Right atrium auricular region (tissue), 2 donors: ENCODE measurements around the gene TMEM39B. TPM values are rescaled to one million over a fixed set of nuclear protein-coding genes. Genes with fewer than 3 reads are reported as not detected.

ENCODE experiments used
- DNase-seq: peaks from one replicate; pipeline ENCODE4 v3.0.0-alpha.2; 2019; ENCODE audit warnings: low spot score
- H3K27ac ChIP-seq, 2 donors: fragments of 200-600 bp; sonication (generic); 1 replicate in 1 of 2; 2 replicates in 1 of 2; pipeline ENCODE4 v1.5.1; 2016 to 2019
- H3K27me3 ChIP-seq, 2 donors: fragments of 200-600 bp; sonication (generic); one replicate each; pipeline versions ENCODE4 v1.5.1 to v1.6.0; 2017 to 2019
- H3K36me3 ChIP-seq: fragments of 200-600 bp; sonication (generic); one replicate; pipeline ENCODE4 v1.5.1; 2016
- H3K4me1 ChIP-seq, 2 donors: fragments of 200-600 bp; sonication (generic); one replicate each; pipeline versions ENCODE4 v1.5.1 to v1.6.0; 2017 to 2019
- H3K4me3 ChIP-seq, 2 donors: fragments of 200-600 bp; sonication (generic); 1 replicate in 1 of 2; 2 replicates in 1 of 2; pipeline ENCODE4 v1.5.1; 2017 to 2019; ENCODE audit warnings: mild to moderate bottlenecking in 1 of 2, moderate library complexity in 1 of 2
- H3K9me3 ChIP-seq, 2 donors: fragments of 200-600 bp; sonication (generic); one replicate each; pipeline ENCODE4 v1.5.1; 2019
- CTCF ChIP-seq, 2 donors: fragments of 200-600 bp; sonication (generic); IDR thresholded peaks; one replicate each; pipeline ENCODE4 v1.5.1; 2019; ENCODE audit warnings: antibody characterized with exemption in 2 of 2
- total RNA-seq, 2 donors: library from RNA; depleted of rRNA; stranded (reverse); fragments of >200 nt; gene quantifications; one replicate each; pipeline ENCODE4 v1.1.0, GENCODE V29; 2016

TMEM39B gene
- total RNA-seq, 2 donors from 2014 or later, result 3.2 to 5.0 TPM

GRCh38 chr1:32100807-32101708 is 28.3 kb downstream of the TMEM39B start:
- no peak for TF ChIP-seq CTCF (IDR thresholded peaks at IDR 0.05)
- peaks cover 14% of the 10 kb centered on the region for H3K36me3 ChIP-seq
- H3K9me3 ChIP-seq, result no peaks in the 10 kb centered on the region
- no peaks in the 10 kb centered on the region for H3K4me1 ChIP-seq
- no peak overlapping the region for H3K4me3 ChIP-seq
- no peak overlapping the region for H3K27ac ChIP-seq
- DNase-seq, result no peak
- H3K27me3 ChIP-seq, result no peaks in the 10 kb centered on the region

- peaks cover 0 to 5% of the 10 kb centered on the region in 2 donors for H3K4me1 ChIP-seq
- no peaks in the 10 kb centered on the region for H3K9me3 ChIP-seq
- H3K27ac ChIP-seq, result no peak overlapping the region
- no peak for DNase-seq
- no peak overlapping the region for H3K4me3 ChIP-seq
- H3K27me3 ChIP-seq, result no peaks in the 10 kb centered on the region
- H3K36me3 ChIP-seq, result no peaks in the 10 kb centered on the region
- TF ChIP-seq CTCF (IDR thresholded peaks at IDR 0.05), result no peak
Observed at GRCh38 chr1:32104127-32104526, 31.4 kb downstream of the TMEM39B start.

GRCh38 chr1:32105338-32105737 is 32.6 kb downstream of the TMEM39B start:
- no peak overlapping the region for H3K4me3 ChIP-seq
- no peaks in the 10 kb centered on the region for H3K9me3 ChIP-seq
- H3K27ac ChIP-seq, result no peak overlapping the region
- H3K36me3 ChIP-seq, result no peaks in the 10 kb centered on the region
- no peak for TF ChIP-seq CTCF (IDR thresholded peaks at IDR 0.05)
- no peaks in the 10 kb centered on the region for H3K27me3 ChIP-seq
- no peak for DNase-seq
- H3K4me1 ChIP-seq, result peaks cover 0 to 17% of the 10 kb centered on the region in 2 donors

- no peak for TF ChIP-seq CTCF (IDR thresholded peaks at IDR 0.05)
- Histone ChIP-seq H3K27me3 (no peaks in the 10 kb centered on the region), H3K4me1 (peaks cover 0 to 32% of the 10 kb centered on the region in 2 donors), H3K27ac (no peak overlapping the region), H3K9me3 (no peaks in the 10 kb centered on the region), H3K4me3 (no peak overlapping the region), H3K36me3 (no peaks in the 10 kb centered on the region)
- DNase-seq, result no peak
Observed at GRCh38 chr1:32106663-32107275, 34.0 kb downstream of the TMEM39B start.

- H3K27me3 ChIP-seq, result no peaks in the 10 kb centered on the region
- TF ChIP-seq CTCF (IDR thresholded peaks at IDR 0.05), result no peak
- DNase-seq, result peak; percentile 89
- H3K4me1 ChIP-seq, result peaks cover 0 to 44% of the 10 kb centered on the region in 2 donors
- no peaks in the 10 kb centered on the region for H3K9me3 ChIP-seq
- H3K4me3 ChIP-seq, result peak within 1 kb of the TSS; percentile 89 to 100
- peak within 1 kb of the TSS; percentile 84 to 89 for H3K27ac ChIP-seq
- H3K36me3 ChIP-seq, result no peaks in the 10 kb centered on the region
Observed at GRCh38 chr1:32107742-32108661, 35.3 kb downstream of the TMEM39B start, which contains the start of gene KPNA6. Gene KPNA6 (plus strand): TSS chr1:32108056. CDS start chr1:32108131, 75 bp downstream.
